IPS-11a (cell line): ENCODE measurements around the gene MAP3K12.
"Not testable (repeated sequence)": the region's sequence is repeated elsewhere in the genome, so short reads cannot be mapped to it uniquely, and the experiment has no call there.

Experiments
- H3K4me3 ChIP-seq: one replicate; pipeline ENCODE4 v1.5.1; 2013; ENCODE audit warnings: low read depth, low read length, control low read depth

The MAP3K12 gene

DNA sequence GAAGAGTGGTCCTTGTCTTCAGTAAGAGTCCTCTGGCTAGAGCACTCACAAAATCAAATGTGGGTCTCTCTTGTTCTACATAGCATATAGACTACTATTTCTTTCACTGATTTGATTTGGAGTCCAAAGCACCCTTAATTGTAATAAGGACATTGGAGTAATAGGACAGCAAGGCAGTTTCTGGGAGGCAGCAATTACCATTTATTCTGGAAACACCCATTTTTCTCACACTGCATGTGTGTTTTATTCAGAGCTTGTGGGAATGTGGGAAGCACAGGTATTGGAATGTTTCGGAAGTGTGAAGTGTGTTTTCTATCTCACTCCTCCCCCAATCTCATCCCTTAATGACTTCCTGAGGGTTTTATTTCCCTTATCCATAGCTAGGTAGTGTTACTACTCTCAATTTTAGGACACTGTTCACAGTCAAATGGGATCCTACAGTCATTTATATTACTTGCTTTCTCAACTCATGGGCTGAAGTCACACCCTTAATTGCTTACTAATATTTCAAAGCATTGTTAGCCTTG is 27.1 kb downstream of the MAP3K12 start:
- H3K4me3 ChIP-seq = no peak overlapping the region

DNA sequence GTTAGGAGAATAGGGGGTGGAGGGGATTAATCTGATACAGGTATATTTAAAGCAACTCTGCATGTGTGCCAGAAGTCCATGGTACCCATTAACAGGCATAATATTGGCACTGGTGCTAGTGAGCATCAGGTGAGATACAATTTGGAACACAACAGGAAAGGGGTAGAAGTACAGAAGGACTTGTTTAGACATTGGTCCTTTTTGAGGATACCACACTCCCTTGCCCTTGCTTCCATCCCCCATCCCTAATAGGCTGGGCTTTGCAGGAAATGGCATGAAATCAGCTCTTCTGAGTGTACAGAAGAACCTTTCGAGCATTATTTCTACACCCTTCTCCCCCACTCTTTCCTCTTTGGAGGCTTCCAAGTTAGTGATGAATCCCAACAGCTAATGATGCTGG is 31.0 kb downstream of the MAP3K12 start:
- no peak overlapping the region for H3K4me3 ChIP-seq

DNA sequence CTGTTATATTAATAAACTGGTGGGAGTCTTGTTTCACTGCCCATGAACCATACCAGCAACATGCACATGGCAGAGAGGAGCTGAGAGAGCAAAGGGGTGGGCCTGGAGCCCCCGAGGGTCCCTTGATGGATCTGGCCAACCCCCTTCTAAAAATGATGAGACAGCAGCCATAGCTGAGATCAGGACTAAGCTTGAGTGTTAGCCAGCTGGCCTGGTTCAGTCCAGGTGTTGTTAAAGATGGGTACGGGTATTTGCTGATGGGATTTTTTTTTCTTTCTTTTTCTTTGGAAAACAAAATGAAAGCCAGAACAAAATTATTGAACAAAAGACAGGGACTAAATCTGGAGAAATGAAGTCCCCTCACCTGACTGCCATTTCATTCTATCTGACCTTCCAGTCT is 31.4 kb downstream of the MAP3K12 start:
- H3K4me3 ChIP-seq = no peak overlapping the region

DNA sequence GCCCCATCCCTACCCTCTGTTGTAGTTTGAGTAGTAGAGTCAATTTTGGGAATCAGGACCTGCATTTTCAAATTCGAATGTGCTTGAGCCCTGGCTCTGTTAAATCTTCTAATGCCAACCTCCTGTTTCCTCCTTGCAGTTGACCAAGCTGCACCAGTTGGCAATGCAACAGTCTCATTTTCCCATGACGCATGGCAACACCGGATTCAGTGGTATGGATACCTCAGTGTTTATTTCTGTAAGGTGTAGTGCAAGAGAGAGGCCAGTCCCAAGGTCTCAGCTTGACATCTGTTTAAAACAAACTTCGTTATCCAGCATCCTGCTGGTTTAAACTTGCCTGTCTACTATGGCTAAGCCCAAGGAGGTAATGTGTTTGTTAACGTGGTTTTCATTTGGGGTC is 32.2 kb downstream of the MAP3K12 start:
- no peak overlapping the region for H3K4me3 ChIP-seq

DNA sequence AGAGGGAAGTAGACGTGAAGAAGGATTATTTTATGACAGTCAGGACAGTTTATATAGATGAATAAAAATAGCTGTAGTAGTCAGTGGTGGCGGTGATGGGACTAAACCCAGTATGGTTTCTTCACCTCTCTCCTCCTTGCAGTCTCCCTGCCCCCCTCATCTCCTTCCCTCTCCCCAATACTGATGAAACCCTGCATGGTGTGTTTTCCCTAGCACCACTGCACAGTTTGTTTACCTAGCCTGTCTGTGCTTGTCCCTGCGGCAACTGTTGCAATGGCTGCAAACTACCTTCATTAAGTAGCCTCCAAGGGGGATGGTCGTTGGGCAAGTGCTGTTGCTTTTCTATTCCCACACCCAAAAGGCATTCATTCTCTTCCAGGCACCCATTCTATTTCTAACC is 32.6 kb downstream of the MAP3K12 start:
- no peak overlapping the region for H3K4me3 ChIP-seq

DNA sequence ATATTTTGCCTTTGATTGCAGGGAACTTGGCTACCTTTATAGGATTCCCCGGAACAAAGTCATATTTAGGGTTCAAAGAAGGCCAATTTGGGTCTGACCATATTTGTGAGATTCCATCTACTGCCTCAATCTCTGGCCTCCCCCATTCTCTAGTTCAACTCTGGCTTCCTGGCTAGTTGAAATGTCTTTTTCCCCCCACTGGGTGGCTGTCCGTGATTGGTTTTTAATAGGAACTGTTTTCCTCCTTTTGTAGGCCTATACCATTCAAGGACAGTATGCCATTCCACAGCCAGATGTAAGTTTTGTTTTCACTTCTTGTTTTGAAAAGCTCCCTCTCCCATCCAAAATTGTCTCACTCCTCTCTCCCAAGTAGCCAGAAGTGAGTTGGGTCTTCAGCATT is 33.6 kb downstream of the MAP3K12 start:
- H3K4me3 ChIP-seq = no peak overlapping the region

DNA sequence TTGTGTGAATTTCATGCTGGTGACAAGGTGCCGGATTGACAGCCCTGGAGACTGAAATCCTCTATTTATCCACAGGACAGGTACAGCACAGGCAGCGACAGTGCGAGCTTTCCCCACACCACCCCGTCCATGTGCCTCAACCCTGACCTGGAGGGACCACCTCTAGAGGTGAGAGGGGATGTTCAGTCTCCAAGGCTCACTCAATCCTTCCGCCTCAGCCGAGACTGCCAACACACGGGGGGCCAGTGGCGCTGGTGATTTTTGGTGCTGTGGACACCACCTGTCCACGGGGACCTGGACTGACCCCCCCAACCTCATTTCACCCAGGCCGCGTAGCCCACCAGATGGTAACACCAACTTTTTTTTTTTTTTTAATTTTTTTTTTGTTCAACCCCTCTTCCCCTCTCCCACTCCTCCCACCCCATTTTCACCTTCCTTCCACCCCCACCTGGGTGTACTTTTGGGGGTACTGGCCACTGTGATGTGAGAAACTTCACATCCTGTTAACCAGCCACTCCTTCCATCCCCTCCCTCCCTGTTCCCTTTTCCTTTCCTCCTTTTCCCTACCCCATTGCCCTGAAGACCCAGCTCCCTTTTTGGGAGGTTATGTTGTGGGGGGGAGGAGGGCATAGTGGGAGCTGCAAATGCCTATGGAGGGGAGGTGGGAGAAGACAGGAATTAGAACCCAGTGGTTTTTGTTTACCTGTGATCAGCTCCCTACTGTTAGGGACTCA is 34.4 kb downstream of the MAP3K12 start:
- H3K4me3 ChIP-seq = no peak overlapping the region

DNA sequence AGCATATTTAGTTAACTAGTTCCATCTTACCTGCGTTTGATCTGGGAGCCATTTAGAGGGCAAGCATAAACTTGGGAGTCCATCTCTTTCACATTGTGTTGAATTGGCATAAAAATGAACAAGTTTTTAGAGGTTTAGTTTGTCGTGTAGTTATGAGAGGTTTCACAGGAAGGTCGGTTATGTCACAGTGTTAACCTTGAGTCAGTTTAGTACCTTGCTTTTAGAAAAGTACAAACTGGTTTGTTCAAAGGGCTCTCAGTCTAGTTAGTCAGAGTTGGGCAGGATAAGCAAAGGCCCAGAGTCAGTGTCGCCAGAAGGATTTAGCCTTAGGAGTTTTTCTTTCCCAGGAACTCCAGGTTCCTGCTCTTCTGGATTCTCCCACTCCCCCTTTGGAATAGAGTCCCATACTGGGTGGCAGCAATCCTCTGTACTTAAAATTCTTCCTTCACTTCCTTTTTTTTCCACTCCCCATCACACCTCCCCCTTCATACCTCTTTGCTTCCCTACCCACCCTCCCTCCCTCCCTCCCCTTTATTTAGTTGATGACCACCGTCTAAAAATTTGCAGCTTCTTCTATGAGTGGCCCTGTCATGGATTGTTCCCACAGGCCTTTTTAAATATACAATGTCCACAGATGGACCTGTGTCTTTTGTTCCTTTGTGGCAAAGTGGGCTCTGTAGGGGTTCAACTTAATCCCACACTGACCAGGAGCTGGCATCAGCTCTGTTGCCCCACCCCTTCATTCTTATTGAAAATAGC is 35.3 kb downstream of the MAP3K12 start:
- H3K4me3 ChIP-seq = no peak overlapping the region

DNA sequence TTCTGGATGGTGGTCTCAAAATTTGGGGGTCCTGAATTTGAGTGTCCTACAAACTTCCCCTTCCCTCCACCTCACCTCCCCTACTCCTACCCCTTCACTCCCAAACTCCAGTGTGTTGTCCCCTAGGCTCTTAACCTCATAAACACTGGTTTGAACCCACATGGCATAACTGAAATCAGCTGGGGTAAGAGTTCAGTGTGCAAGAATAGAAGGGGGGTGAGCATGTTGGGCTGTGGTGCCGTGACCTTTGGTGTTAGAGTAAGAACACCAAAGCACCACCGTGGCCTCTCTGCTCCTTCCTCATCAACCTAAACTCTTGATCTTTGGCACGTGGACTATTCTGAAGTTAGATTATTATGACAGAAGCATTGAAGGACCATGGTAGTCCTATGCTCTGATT is 36.3 kb downstream of the MAP3K12 start:
- no peak overlapping the region for H3K4me3 ChIP-seq

DNA sequence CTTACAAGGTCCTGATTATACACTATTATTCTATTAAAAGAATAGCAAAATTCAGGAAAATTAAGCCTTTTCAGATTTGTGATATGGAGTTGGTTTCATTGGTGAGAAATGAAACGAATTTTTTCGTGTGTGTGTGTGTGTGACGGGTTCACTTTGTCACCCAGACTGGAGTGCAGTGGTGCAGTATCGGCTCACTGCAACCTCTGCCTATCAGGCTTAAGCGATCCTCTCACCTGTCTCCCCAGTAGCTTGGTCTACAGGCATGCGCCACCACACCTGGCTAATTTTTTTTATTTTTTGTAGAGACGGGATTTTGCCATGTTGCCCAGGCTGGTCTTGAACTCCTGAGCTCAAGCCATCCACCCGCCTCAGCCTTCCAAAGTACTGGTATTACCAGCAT is 37.7 kb downstream of the MAP3K12 start:
- H3K4me3 ChIP-seq = no peak overlapping the region

DNA sequence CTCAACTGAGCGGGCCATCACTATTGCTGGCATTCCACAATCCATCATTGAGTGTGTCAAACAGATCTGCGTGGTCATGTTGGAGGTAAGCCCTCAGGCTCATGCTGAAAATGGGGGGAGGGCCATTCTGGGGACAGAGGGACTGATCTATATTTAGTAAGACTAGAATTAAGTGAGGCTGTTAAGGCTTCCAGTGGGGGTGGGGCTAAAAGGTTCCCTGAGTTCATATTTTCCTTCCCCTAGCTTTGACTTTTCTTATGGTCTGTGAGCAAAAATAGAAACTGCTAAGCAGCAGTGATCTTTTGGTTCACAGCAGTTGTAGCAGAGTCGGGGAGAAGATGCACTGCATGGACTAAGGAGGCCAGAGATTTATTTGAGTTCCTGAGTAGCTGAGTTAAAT is 38.2 kb downstream of the MAP3K12 start:
- H3K4me3 ChIP-seq = no peak overlapping the region

DNA sequence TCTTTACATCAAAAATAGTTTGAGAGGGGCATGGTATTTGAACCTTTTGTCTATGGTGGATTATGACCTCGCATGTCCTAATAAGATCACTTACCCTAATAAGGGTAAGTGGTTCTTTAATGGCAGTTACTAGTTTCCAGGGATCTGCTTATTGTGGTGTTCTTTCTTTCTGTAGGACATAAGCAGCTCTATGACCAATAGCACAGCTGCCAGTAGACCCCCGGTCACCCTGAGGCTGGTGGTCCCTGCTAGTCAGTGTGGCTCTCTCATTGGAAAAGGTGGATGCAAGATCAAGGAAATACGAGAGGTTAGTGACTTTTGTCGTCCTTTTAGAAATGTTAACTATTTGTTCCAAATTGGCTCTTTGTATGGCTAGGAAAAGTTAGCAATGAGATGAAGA is 40.2 kb downstream of the MAP3K12 start:
- H3K4me3 ChIP-seq = no peak overlapping the region

DNA sequence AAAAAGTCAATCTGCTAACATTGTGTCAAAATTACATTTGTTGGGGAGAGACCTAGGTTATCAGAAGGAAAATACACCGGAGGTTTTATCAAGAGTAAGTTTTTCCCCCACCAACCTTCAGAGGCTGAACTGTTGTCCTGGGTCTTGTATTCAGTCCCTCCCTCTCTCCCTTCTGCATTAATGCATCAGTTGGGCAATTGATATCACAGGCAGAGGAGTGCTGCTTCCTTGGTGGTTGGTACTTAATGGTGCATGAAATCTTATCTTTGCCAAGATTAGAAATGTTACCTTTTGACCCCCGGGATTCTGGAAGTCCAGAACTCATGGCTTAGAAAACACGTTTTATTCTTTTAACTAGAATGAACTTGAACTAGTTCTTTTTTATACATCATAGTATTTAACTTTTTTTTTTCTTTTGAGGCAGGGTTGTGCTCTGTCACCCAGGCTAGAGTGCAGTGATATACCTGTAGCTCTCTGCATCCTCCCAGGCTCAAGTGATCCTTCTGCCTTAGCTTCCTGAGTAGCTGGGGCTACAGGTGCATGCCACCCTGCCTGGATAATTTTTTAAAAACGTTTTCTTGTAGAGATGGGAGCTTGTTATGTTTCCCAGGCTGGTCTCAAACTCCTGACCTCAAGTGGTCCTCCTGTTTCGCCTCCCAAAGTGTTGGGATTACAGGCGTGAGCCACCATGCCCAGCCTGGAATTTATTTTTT is 42.4 kb downstream of the MAP3K12 start:
- no peak overlapping the region for H3K4me3 ChIP-seq

DNA sequence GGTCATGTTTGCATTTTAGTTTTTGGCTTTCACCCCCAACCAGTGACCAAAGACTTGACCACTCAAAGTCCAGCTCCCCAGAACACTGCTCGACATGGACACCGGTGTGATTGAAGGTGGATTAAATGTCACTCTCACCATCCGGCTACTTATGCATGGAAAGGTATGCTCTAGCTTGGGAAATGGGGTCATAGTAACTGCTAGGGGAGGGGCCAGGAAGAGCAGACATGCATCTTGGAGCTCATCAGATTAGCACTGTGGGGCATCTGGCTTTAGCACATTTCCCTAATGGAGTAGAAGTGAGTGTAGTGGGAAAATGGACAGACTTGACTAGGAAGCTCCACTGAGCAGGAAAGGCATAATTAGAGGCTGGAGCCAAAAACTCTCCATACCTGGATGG is 44.6 kb downstream of the MAP3K12 start:
- H3K4me3 ChIP-seq = no peak overlapping the region

DNA sequence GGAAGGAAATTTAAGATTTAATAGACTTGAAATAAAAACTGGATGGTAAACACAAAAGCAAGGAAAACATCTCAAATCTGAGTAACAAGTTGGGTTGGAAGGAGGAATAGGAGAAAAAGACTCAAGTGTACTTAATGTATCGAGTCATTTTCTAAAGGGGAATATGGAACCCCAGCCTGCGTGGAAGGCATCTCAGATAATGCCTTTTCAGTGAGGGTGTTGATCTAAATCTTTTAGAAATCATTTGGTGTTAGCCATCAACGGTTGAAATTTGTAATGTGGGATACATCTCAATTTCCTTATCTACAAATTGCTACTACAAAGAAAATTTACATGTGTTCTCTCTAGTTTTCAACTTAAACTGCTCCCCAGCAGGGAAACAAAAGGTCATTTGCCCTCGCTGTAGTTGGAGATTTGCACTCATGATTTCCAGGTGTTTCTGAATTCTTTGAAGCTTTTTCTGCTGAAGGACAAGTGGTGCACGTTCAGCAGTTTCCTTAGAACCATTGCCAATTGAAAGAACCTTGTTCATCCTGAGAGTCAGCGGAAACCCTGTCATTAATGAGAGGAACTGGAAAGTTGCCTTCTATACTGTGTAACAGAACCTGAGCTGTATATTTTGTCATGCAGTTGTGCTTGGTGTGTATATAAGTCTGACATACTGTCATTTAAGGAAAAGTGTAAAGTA is 45.2 kb downstream of the MAP3K12 start:
- H3K4me3 ChIP-seq = no peak overlapping the region

DNA sequence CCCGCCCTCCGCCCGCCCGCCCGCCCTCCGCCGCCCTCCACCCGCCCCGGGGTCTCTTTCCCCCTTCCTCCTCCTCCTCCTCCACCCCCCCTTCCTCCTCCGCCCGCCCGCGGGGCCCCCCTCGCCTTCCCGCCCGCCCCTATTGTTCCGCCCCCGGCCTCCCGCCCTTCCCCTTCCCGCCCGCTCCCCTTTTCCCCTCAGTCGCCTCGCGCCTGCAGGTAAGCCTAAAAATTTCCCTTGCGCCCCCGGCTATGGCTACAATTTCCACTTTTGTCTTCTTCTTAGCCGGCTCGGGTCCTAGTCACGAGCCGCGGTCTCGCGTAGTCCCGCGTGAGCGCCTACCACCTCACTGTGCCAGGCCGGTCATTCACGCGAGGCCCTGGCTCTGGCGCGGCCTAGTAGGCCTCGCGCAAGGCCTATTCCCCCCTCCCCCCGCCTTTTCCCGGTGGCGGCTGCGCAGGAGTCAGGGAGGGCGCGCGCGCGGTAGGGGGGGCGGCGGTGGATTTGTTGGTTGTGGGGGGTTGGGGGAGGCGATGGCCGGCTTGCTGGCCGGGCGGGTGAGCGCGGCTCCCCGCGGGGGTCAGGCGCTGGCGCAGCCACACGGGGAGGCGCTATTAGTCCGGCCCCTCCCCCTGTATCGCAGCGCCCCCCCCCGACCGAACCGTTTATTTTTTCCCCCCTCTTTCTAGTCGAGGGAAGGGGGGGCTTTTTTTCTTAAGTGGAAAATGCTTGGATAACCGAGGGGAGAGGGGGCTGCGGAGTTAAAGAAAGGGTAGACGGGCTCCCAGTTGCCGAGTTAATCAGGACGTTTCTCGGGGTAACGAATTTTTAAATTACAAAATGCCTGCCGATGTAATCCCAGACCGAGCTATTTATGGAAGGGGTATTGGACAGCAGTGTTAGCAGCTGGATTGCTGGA is 46.8 kb downstream of the MAP3K12 start:
- peak overlapping the region; percentile 81 for H3K4me3 ChIP-seq

DNA sequence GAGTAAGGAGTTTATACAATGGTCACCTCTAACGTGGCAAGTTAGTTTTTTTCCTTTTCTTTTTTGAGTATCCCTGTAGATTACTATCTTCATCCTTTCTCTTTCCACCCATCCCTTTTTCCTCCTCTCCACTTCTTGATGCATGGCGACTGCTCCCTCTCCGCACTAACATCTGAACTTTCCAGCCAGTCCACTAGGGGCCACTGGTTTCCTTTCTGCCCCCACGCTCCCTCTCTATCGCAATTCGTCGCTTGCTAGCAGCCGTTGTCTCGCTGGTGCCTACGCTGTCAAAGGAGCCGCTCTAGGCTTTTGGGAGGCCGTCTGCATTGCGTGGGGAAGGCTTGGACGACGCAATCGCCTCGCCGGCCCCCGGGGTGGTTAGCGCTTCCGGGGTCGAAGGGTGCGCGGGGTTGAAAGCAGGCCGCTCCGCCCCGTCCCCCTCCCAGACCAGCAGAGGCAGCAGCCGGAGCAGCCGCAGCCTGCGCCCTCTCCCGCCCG is 47.5 kb downstream of the MAP3K12 start, which contains the start of gene PCBP2:
TSS of gene PCBP2 (plus strand) at position 442 of the 498 bp plus-strand sequence. CDS start 2,699 bp downstream, outside the sequence.
- H3K4me3 ChIP-seq = peak within 1 kb of the TSS; percentile 81

DNA sequence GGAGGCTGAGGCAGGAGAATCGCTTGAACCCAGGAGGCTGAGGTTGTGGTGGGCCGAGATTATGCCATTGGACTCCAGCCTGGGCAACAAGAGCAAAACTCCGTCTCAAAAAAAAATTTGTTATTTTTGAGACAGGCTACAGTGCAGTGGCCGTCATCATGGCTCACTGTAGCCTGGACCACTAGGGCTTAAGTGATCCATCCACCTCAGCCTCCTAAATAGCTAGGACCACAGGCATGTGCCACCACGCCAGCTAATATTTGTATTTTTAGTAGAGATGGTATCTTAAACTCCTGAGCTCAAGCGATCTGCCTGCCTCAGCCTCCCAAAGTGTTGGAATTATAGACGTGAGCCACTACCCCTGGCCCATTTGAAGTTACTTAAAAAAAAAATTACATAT is 48.3 kb downstream of the MAP3K12 start:
- H3K4me3 ChIP-seq = no peak overlapping the region

DNA sequence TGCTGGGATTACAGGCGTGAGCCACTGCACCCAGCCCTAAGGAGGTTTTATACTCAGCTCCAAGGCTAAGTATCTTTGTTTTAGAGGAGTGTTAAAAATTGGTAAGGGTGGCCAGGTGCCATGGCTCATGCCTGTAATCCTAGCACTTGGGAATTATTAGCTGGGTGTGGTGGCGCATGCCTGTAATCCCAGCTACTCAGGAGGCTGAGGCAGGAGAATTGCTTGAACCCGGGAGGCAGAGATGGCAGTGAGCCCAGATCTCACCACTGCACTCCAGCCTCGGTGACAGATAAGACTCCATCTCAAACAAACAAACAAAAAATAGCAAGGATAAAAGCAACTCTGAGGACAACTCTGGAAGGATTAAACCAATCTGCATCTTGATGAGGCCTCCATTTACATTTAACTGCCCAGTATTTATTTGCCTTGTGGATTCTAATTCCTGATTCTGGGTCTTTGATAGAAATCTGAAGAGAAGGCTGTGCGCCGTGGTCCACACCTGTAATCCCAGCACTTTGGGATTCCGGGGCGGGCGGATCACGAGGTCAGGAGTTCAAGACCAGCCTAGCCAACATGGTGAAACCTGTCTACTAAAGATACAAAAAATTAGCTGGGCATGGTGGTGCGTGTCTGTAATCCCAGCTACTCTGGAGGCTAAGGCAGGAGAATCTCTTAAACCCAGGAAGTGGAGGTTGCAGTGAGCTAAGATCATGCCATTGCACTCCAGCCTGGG is 54.5 kb downstream of the MAP3K12 start:
- H3K4me3 ChIP-seq = not testable (repeated sequence)
